NCI-H187 treated with DMSO at 0.1 percent for 48 hours (cell line): ENCODE results near the gene SH2D3C.
"Not testable (repeated sequence)": the region's sequence is repeated elsewhere in the genome, so short reads cannot be mapped to it uniquely, and the experiment has no call there.

Source experiments
- DNase-seq: peaks from one replicate; lab custom pipeline; 2025; lab: John Stamatoyannopoulos, UW

SH2D3C gene

DNA sequence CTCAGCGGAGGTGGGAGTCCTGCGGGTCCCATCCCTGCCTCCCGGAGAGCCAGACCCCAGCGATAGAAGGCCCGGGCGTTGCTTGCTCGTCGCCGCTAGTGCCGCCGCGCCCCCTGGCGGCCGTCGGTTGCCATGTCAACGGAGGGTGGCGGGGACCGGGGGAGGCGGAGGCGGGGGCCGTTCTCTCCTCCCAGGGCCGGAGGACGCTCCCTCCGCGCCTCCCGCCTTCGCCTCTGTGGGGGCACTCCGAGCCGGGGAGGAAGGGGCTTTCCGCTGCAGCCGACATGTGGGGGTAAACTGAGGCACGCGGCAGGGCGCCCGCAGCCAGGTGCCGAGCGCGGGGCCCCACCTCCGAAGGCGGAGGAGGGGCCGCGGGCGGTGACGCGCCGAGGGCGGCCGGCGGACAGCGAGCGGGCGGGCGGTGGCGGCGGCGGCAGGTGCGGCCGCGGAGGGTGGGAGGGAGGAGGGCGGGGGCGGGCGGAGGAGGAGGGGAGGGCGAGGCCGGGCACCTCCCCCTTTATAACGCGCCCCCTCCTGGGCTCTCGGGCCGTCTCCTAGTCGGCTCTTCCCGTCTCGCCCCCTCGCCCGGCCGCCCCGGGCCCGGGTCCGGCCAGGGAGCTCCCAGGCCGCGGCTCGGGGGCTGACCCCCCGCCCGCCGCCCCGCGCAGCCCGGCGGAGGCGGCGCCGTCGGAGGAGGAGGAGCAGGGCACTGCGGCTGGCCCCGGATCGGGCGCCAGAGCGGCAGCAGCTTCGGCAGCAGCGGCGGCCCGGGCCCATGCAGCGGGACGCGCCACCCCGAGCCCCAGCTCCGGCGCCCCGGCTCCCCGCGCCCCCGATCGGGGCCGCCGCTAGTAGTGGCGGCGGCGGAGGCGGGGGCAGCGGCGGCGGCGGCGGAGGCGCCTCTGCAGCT is 6.8 kb upstream of the SH2D3C start:
- no peak for DNase-seq

DNA sequence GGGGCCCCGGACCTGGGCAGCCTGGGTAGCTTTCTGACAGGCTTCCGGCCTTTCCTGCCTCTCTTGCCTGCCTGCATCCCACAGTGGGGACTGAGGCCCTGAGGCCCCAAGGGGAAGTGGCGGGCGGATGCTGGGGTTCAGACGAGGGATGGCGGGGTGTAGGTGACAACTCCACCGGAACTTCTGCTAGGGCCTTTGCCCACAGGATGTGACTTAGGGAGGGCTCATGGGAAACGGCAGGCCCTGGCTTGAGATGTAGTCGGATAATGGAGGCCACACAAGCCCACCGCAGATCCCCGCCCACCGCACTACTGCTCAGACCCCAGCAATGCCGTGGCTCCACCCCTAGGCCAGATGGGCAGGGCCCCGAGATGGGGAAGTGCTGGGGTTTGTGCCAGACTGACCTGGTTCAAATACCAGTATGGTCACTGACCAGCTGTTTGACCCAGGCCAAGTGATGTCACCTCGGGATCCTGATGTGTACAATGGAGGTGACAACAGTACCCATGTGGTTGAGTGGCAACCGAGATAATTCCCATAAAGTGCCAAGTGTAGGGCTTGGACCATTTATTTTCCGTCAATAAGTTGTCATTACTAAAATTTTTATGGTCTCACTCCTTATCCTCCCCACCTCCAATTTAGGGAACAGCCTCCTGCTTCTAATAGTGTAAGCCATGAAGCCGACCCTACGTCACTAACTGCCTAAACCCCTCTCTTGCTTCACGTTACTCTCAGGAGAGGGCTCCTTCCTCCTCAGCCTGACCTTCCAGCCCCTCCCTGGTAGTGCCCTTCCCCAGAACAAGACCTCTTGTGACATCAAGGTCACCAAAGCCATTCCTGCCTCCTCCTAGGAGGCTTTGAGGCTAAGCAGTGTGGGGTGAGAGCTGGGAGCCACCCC is 4.9 kb upstream of the SH2D3C start:
- no peak for DNase-seq

DNA sequence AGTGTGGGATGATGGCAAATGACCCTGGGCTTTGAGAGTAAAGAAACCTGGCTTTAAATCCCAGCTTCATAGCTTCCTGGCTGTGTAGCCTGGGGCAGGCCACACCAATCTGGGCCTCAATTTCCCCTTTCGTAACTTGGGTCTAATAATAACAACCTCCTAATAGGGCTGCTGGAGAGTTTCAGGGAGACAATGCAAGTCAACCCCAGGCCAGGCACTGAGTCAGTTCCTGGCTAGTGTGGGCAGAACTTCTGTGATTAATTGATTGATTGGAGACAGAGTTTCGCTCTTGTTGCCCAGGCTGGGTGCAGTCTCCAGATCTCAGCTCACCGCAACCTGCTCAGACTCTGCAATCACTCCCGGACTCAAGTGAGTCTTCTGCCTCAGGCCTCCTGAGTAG is 3.3 kb upstream of the SH2D3C start:
- no peak for DNase-seq

DNA sequence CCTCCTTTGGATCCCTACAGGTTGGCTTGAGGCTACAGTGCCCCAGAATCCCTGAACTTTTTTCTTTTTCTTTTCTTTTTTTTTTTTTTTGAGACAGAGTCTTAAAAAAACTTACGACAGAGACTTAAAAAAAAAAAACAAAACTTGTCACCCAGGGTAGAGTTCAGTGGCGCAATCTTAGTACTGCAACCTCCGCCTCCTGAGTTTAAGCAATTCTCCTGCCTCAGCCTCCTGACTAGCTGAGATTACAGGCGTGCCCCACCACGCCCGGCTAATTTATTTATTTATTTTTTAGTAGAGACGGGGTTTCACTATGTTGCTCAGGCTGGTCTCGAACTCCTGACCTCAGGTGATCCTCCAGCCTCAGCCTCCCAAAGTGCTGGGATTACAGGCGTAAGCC is 2.4 kb upstream of the SH2D3C start:
- DNase-seq = not testable (repeated sequence)

DNA sequence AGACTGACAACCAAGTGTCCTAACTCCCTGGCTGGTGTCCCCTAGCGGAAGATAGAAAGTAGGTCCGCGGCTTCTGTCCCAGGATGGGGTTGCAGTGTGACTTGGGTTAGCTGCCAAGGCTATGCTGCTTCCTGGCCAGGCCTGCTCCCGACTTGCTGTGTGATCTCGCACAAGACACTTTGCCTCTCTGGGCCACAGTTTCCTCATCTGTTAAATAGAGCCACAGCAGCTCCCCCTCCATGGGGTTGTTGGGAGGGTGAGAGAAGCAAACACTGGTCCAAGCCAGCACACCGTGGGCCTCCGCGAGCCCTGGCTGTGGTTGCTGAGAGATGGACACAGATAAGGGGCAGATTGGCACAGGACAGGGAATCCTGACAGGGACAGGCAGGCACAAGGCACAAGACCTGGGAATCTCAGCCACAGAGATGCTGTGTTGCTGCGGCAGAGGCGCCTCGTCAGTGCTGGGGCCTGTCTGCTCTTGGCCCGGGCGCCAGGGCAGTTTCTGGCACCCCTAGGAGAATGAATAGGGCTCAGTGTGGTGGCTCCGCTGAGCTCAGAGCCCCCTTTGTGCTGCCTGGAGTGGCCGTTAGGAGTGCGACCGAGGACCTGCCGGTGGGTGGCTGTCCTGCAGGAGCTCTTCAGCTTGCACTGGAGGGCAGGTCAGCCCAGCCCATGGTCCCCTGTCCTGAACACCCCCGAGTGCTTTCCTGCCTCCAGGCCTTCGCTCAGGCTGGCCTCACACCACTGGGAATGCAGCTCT is 1.8 kb upstream of the SH2D3C start:
- no peak for DNase-seq

DNA sequence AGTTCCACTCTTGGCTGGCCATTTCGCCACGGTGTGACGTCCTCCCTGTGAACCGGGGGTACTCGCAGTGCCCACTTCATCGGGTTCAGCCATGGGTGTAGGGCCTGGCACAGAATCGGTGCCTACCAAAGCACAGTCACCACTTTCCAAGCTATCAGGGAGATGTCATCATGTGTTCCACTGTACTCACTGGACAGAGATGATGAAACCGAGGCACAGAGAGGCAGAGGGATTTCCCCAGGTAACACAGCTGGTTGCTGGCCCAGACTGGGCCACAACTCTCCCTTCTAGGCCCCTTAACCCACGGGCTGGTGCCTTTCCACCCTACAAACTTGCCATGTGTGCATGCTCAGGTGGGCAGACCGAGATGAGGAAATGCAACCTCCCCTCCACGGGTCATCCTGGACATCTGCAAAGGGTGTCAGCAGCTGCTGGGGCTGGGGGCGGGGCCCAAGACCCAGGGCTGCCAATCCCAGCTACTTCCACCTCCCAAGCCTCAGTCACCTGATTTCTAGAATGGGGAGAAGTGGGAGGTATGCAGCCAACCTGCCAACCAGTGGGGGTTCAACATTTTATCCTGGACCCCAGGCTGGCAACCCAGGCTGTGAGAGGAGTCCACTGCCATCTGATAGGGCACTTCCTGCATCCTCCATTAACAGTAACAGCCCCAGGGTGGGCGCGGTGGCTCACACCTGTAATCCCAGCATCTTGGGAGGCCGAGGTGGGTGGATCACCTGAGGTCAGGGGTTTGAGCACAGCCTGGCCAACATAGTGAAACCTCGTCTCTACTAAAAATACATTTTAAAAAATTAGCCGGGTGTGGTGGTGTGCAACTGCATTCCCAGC is 893 bp upstream of the SH2D3C start:
- no peak for DNase-seq

DNA sequence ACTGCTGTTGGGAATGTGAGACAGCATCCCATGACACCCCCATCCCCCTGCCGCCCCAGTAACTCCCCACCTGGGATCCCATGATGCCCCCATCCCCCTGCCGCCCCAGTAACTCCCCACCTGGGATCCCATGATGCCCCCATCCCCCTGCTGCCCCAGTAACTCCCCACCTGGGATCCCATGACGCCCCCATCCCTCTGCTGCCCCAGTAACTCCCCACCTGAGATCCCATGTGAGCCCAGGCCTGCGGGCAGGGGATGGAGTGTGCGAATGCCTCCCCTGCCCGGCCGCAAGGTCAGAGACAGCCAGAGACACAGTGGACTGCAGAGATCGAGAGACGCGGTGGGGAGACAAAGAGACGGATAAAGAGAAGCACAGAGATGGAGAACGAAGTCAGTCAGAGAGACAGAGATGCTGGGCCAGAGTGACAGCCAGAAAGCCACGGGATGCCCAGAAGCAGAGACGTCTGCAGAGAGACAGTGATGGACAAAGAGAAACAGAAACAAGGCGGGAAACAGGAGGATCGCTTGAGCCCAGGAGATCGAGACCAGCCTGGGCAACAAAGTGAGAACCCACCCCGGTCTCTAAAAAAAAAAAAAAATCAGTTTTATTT is 992 bp downstream of the SH2D3C start:
- DNase-seq = no peak

DNA sequence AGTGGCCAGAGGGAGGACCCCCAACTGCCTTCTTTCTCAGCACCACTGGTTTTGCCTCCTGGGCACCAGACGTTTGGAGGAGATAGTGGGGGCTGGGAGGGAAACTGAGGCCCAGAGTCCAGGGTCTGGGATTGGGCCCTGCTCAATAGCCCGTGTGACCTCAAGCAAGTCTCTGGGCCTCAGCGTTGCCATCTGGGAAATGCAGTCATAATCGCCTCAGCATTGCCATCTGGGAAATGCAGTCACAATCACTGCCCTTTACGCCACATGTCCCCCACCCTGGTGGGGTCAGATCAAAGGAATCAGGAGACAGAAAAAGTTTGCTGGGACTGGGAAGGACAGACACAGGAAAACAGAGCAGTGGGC is 1.6 kb downstream of the SH2D3C start:
- DNase-seq = no peak

DNA sequence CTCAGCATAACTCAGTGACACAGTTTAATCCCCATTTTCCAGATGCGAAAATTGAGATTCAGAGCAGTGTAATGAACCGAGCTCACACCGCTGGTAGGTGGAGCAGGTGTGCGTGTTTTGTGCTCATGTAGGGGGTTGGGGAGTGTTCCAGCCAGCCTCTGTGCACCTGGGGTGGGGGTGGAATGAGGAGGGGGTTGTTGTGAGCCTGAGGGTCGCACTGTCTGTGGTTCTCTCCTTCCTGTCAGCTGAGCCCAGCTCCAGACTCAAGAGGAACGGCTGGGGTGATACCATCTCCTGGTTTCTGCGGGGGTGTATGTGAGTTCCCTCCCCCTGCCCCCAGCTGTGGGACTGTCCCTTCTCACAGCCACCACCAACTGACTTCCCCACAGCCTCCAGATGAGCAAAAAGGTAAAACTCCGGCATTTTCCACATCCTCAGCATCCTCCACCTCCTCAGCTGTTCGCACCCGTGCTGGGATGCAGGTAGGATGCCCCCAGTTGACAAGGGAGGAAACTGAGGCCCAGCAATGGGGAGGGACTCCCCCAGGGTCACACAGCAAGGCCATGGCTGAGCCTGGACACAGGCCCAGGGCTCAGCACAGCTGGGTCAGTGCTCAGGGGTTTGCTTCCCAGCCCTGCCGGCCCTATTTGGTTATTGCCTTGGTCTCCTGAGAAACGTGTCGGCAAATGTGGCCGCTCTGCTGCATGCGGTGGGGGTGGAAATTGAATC is 2.1 kb downstream of the SH2D3C start:
- DNase-seq = no peak

DNA sequence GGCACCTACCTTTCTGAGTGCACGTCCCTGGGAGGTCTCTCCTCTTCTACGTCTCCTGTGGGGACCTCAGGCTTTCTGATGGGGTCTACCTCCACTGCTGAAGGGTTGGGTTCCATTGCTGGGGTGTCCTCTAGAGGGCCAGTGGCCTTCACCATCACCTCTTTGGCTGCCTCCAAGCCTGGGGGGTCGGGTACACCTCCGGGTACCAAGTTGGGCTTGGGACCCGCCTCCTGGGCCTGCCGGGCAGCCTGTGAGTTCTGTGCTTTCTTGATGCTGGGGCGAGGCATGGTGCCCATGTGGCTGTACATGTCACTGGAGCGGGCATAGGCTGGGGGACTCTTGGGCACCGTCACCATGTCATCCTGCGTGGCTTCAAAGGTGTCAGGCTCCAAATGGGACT is 4.5 kb downstream of the SH2D3C start:
- no peak for DNase-seq

DNA sequence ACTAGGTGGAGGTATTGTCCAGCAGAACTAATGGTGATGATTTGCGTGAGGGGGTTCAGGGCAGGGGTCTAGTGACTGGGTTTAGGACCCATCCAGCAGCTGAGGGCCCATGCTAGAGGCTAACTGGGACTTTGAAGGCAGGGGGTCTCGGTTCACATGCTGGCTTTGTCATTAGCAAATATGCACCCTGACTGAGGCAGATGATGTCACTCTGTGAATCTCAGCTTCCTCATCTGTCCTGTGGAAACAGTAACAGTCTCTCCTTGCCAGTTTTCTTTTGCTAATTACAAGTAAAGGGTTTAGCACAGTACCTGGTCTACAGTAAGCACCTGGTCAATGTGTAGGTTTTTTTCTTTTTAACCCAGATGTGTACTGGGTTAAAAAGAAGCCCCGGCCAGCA is 5.2 kb downstream of the SH2D3C start:
- DNase-seq = no peak

DNA sequence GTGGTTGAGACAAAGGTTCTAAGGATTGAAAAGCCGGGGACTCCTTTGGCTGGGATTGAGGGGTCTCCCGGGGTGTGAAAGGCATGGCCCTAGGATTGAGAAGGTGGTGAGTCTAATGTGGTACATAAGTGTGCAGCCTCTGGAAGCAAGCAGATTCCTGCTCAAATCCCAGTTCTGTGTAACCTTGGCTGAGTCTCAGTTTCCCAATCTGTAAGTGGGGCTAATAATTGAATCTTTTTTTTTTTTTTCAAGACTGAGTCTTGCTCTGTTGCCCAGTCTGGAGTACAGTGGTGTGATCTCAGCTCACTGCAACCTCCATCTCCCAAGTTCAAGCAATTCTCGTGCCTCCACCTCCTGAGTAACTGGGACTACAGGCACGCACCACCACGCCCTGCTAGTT is 5.9 kb downstream of the SH2D3C start:
- DNase-seq = no peak

DNA sequence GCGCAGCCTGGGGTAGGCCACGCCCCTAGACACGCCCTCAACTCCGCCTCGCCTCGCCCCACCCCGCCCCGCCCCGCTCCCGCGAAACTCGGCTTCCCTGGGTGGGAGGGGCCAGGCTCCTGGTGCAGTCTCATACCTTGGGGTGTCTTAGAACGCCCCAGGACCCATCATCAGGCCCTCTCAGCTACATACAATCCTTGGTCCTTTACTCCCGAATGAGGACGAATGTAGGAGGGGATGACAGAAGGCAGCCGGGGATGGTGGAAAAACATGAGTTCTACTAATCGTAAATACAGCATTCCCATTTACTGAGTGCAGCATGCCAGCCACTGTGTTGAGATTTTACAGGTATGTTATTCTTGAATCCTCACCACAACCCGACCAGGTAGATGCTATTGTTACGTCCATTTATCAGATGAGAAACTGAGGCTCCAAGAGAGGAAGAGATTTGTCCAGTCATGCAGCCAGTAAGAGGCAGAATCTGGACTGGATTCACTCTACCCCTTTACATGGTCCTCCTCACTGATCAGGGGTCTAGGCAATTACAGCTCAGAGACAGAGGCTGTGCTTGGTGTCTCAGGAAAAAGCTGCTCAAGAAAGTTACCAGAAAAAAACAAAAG is 6.8 kb downstream of the SH2D3C start:
- no peak for DNase-seq

DNA sequence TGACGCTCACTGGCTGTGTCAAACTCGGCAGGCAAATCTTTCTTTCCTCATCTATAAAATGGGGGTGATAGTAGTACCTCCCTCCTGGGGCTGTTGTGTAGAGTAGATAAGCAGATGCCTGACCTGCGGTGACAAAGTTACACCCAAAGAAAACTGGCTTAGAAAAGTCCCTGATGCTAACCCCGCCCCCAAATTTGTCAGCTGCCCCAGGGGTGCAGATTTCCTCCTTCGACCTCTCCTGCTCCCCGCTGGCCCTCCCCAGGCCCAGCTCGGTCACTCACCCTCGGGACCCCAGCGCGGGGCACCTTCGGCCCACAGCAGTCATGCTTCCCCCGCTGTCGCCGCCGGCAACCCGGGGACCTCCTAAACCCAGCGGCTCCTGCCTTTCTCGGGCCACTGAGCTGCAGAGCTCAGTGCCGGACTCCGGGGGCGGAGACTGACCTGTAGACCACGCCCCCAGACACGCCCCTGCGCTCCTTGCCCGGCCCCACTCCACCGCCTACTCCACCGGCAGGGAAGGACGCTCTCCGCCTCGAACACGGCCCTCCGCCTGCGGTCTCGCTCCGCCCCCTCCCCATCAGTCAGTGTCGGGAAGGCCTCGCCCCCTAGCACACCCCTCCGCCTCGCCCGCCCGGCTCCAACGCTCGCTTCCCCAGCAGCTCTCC is 7.4 kb downstream of the SH2D3C start:
- peak; percentile 57 for DNase-seq

DNA sequence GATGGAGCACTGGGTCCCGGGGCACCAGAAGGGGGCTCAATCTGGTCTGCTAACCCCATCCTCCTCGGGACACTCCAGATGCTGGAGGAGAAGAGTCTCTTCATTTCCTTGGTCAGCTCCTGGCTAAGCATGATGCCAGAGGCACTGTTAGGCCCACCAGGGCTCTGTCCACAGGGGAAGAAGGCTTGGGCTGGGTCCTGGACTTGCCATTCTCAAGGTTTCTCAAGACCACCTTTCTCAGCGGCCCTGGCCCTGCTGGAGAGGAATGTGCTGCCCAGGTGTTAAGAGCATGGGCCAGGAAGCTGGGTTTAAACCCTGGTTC is 7.9 kb downstream of the SH2D3C start:
- DNase-seq = no peak

DNA sequence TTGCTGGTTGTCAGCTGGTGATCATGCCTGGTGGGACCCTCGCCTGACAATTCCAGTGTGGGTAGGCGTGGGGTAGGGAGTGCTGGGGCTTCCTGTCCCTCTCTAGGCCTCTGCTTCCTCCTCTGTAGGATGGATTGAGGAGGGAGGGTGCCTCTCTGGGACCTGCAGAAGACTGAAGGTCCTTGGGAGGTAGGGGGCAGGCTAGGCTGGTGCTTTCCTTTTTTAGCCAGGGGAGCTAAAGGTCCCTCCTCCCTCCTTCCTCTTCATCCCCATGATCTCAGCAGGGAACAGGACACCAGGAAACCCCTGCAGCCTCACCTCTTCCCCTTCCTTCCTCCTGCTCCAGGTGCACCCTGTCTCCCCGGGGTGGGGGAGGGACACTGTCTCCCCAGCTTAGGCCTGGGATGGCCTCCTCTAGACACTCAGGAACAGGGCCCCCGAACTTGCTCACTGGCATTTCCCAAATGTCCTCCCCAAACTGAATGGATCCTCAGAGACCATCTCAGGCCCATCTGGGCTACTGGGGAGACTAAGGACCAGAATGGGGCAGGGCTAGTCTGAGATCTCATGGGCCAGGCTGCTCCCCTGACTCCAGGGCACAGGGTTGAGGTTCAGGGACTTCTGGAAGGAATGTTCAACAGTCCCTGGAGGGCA is 8.4 kb downstream of the SH2D3C start:
- no peak for DNase-seq

DNA sequence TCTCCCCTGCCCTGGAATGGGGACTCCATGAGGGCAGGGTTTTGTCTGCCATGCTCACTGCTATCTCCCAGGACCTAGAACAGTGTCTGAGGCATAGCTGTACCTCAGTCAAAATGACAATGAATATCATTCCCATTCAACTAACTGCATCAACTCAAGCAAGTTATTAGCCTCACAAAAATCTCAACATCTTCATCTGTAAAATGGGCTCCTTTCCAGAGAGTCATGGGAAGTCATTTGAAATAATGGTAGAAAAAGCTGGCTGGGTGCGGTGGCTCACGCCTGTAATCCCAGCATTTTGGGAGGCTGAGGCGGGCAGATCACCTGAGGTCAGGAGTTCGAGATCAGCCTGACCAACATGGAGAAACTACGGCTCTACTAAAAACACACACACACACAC is 9.4 kb downstream of the SH2D3C start:
- no peak for DNase-seq

DNA sequence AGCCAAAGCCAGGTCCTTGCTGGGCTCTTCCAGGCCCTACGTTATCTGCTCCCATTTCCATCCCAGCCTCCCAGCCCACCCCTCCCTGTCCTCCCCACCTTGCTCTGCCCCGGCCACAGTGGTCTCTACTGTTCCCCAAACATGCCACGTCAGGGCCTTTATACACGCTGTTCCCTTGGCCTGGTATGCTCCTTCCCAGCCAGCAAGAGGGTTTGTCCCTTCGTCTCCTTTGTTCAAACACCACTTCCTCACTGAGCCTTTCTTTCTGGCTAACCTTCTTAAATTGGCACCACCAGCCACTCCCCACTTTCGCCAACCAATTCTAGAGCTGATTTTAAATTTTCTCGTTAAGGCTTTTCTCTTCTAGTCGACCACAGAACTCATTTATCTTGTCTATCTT is 9.8 kb downstream of the SH2D3C start:
- no peak for DNase-seq

DNA sequence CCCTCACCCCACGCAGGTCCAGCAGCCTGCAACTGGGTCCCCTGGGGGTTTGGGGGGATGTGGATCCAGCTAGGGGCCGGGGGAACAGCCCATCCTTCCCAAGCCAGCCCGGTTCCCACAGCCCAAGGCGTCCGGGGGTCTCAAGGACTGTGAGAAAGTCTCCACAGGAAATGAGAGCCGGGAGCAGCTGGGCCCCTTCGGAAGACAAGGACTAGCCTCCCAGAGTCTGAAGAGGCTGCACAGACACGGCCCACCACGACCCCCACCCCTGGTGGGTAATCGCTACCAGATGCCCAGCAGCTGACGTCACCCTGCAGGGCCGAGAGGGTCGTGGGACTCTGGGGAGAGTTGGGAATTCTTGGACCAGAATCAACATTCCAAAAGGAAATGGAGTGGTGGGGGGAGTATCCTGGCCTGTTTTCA is 10.5 kb downstream of the SH2D3C start:
- no peak for DNase-seq
